Muscle layer of colon (tissue), 2 donors: ENCODE data around the gene RAI1.
A peak's percentile ranks its signal among the peaks of the same experiment; 100 is the strongest.
"Not testable (repeated sequence)": the region's sequence is repeated elsewhere in the genome, so short reads cannot be mapped to it uniquely, and the experiment has no call there.

Experiments
- H3K27ac ChIP-seq: one replicate; pipeline ENCODE4 v1.7.0; 2013; ENCODE audit warnings: low read depth, mild to moderate bottlenecking, low read length, moderate library complexity
- H3K27me3 ChIP-seq, 2 donors: one replicate each; pipeline ENCODE4 v1.7.0; 2013; ENCODE audit warnings: low read length in 2 of 2, mild to moderate bottlenecking in 2 of 2; ENCODE audit not compliant: insufficient read depth in 2 of 2, control insufficient read depth in 1 of 2
- H3K36me3 ChIP-seq: one replicate; pipeline ENCODE4 v1.7.0; 2013; ENCODE audit warnings: mild to moderate bottlenecking, low read length; ENCODE audit not compliant: insufficient read depth
- H3K4me1 ChIP-seq: one replicate; pipeline ENCODE4 v1.7.0; 2013; ENCODE audit warnings: mild to moderate bottlenecking, low read length; ENCODE audit not compliant: insufficient read depth
- H3K4me3 ChIP-seq, 2 donors: one replicate each; pipeline ENCODE4 v1.7.0; 2013; ENCODE audit warnings: low read length in 2 of 2, low read depth in 1 of 2, mild to moderate bottlenecking in 1 of 2, moderate library complexity in 1 of 2
- H3K9ac ChIP-seq: one replicate; pipeline ENCODE4 v1.7.0; 2013; ENCODE audit warnings: low read length
- H3K9me3 ChIP-seq: one replicate; pipeline ENCODE4 v1.7.0; 2013; ENCODE audit warnings: mild to moderate bottlenecking, low read length
- donor health status: abdominal sarcoma.
- donor health status: Adenocarcinoma of cecum.

The RAI1 gene

DNA sequence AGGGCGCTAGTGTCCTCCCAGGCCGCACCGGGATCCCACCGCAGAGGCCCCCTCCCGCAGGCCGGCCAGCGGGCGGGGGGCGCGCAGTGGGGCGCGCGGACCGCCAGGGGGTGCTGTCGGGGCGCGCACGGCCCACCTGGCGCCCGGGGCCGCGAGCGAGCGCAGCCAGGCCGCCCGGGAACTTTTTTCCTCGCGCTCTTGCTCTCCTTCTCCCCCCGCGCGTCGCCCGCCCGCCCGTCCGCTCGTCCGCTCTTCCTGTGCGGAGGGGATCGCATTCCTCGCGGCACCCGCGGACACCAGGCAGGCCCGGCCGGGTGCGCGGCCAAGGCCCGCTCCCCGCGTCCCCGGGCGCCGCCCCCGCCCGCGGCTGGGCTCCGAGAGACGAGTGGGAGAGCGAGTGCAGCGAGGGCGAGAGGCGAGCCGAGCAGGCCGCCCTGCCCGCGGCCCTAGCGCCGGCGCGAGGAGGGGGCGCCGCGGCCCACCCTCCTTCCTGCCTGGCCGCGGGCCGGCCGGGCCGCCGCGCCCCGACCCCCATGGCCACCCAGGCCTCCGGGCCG, at the start of gene RAI1:
TSS of gene RAI1 (plus strand) at position 272 of the 557 bp plus-strand sequence. CDS start 111,491 bp downstream, outside the sequence.
- Histone ChIP-seq H3K4me3 (peak within 1 kb of the TSS; percentile 66 to 71), H3K27me3 (no peaks in the 10 kb centered on the region), H3K4me1 (peaks cover 32% of the 10 kb centered on the region), H3K9me3 (no peaks in the 10 kb centered on the region), H3K9ac (no peak within 1 kb of the TSS), H3K27ac (peak within 1 kb of the TSS; percentile 83), H3K36me3 (no peaks in the 10 kb centered on the region)

DNA sequence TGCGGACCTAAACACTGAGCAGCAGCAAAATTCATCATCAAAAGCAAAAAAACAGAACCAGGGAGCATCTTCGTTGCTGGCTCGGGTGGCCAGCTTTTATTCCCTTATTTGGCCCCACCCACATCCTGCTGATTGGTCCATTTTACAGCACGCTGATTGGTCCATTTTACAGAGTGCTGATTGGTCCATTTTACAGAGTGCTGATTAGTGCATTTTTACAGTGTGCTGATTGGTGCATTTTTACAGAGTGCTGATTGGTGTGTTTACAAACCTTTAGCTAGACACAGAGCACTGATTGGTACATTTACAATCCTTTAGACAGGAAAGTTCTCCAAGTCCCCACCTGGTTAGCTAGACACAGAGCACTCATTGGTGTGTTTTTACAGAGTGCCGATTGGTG, 48.6 kb upstream of the RAI1 start:
- H3K36me3 ChIP-seq, H3K4me1 ChIP-seq, H3K9me3 ChIP-seq, H3K27ac ChIP-seq, H3K27me3 ChIP-seq, H3K4me3 ChIP-seq, H3K9ac ChIP-seq: not testable (repeated sequence)

DNA sequence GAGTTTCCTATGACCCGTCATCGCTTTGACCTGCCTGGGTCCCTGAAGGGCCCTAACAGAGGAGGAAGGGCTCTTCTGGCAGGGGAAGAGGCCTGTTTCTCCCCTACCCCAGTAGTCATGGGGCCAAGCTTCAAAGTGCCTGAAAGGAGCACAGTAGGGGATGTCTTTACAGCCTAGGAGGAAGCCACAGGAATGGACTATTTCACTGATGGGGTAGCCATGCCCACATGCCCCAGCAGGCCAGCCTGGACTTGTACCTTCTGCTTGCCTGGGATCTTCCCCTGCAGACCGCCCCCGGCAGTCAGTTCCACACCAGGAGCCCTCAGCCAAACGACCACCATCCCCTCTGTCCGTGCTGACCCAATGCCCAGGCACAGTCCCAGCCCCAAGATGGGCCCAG, 47.9 kb upstream of the RAI1 start:
- no peak overlapping the region for H3K9ac ChIP-seq
- H3K4me1 ChIP-seq, result no peaks in the 10 kb centered on the region
- no peaks in the 10 kb centered on the region for H3K9me3 ChIP-seq
- no peak overlapping the region for H3K4me3 ChIP-seq
- H3K27ac ChIP-seq, result no peak overlapping the region
- H3K36me3 ChIP-seq, result no peaks in the 10 kb centered on the region
- H3K27me3 ChIP-seq, result no peaks in the 10 kb centered on the region

GRCh38 chr17:17635126-17635525, 46.1 kb upstream of the RAI1 start:
- H3K9ac ChIP-seq, result no peak overlapping the region
- no peaks in the 10 kb centered on the region for H3K36me3 ChIP-seq
- no peaks in the 10 kb centered on the region for H3K27me3 ChIP-seq
- H3K9me3 ChIP-seq, result no peaks in the 10 kb centered on the region
- H3K4me3 ChIP-seq, result no peak overlapping the region
- no peaks in the 10 kb centered on the region for H3K4me1 ChIP-seq
- H3K27ac ChIP-seq, result no peak overlapping the region

DNA sequence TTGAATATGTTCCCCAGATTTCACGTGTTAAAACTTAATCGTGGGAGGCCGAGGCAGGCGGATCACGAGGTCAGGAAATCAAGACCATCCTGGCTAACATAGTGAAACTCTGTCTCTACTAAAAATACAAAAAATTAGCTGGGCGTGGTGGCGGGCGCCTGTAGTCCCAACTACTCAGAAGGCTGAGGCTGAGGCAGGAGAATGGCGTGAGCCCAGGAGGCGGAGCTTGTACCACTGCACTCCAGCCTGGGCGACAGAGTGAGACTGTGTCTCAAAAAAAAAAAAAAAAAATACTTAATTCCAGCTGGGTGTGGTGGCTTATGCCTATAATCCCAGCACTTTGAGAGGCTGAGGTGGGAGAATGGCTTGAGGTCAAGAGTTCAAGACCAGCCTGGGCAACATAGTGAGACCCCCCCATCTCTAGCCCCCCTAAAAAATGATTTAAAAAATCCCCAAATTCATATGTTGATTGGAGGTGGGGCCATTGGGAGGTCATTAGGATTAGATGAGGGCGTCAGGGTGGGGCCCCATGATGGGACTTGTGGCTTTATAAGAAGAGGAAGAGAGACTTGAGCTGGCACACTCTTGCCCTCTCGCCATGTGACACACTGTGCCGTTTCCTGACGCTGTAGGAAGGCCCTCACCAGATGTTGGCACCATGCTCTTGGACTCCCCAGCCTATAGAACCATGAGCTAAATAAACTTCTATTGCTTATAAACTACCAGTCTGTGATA, 45.6 kb upstream of the RAI1 start:
- not testable (repeated sequence) for H3K9ac ChIP-seq, H3K27me3 ChIP-seq, H3K4me3 ChIP-seq, H3K9me3 ChIP-seq, H3K36me3 ChIP-seq, H3K27ac ChIP-seq, H3K4me1 ChIP-seq

DNA sequence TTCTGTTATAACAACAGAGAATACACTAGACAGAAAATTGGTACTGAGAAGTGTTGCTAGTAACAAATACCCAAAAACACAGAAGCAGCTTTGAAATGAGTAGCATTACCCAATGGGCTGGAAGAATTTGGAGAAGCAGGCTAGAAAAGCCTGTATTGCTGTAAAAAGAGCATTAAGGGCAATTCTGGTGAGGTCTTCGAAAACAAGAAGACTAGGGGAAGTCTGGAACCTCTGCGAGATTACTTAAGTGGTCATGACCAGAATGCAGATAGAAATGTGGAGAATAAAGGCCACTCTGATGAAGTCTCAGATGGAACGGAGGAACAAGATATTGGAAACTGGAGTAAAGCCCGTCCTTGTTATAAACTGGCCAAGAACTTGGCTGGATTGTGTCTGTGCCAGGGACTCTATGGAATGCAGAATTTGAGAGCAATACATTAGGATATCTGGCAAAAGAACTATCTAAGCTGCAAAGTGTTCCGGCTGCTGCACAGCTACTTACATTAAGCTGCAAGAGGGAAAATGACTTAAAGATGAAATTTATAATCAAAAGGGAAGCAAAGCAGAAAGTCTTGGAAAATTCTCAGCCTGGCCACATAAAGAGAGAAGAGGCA, 44.9 kb upstream of the RAI1 start:
- no peaks in the 10 kb centered on the region for H3K4me1 ChIP-seq
- H3K27ac ChIP-seq, result no peak overlapping the region

DNA sequence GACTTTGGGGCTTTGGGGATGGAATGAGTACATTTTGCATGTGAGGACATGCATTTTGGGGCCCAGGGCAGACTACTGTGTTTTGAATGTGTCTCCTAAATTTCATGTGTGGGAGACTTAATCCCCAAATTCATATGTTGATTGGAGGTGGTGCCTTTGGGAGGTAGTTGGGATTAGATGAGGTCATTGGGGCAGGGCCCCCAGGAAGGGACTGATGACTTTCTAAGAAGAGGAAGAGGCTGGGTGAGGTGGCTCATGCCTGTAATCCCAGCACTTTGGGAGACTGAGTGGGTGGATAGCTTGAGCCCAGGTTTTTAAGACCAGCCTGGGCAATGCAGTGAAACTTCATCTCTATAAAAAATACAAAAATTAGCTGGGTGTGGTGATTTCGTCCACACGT, 42.8 kb upstream of the RAI1 start:
- Histone ChIP-seq H3K27ac (no peak overlapping the region), H3K9me3 (no peaks in the 10 kb centered on the region), H3K36me3 (no peaks in the 10 kb centered on the region), H3K4me1 (no peaks in the 10 kb centered on the region), H3K27me3 (no peaks in the 10 kb centered on the region), H3K4me3 (no peak overlapping the region), H3K9ac (no peak overlapping the region)

More for the DNA sequence above, 44.9 kb upstream of the RAI1 start:
- Histone ChIP-seq H3K36me3 (no peaks in the 10 kb centered on the region), H3K9ac (no peak overlapping the region), H3K4me3 (no peak overlapping the region), H3K27me3 (no peaks in the 10 kb centered on the region), H3K9me3 (no peaks in the 10 kb centered on the region)

GRCh38 chr17:17639661-17640270, 41.5 kb upstream of the RAI1 start:
- not testable (repeated sequence) for H3K27me3 ChIP-seq, H3K4me3 ChIP-seq, H3K36me3 ChIP-seq, H3K9me3 ChIP-seq, H3K9ac ChIP-seq, H3K27ac ChIP-seq, H3K4me1 ChIP-seq

DNA sequence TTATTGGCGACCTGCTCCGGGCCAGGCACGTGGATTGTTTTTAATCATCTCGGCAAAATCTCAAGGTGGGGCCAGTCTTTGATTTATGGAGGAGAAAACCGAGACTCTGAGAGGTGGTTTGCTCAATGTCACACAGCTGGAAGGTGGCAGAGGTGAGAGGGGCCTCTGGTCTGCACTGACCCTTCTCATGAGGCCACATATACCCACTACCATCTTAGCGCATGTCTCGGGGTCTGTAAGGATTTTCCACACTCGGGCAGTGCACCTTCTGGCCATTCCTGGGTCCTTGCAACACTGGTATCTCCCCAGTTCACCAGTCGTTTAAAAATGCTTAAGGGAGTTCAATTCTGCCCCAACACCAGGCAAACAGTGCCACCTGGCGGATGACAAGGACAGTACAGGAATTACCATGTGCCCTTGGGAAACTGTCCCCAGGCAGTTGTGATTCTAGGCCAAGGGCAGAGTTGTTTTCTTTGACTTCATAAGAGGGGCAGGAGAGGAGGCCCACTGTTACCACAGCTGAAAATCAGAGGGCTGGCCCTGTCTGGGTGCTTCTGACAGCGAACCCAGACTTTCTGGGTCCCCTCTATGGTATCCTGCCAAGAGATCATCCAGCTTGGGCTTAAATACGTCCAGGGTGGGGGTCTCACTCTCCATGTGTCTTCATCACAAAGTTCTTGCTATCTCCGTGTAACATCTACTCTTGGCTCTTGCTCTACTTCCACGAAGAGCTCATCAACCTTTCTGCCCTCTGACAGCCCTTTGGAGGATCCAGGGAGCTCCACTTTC, 39.4 kb upstream of the RAI1 start:
- Histone ChIP-seq H3K4me1 (no peaks in the 10 kb centered on the region), H3K9ac (no peak overlapping the region), H3K9me3 (no peaks in the 10 kb centered on the region), H3K27ac (no peak overlapping the region), H3K36me3 (no peaks in the 10 kb centered on the region), H3K4me3 (no peak overlapping the region), H3K27me3 (no peaks in the 10 kb centered on the region)

DNA sequence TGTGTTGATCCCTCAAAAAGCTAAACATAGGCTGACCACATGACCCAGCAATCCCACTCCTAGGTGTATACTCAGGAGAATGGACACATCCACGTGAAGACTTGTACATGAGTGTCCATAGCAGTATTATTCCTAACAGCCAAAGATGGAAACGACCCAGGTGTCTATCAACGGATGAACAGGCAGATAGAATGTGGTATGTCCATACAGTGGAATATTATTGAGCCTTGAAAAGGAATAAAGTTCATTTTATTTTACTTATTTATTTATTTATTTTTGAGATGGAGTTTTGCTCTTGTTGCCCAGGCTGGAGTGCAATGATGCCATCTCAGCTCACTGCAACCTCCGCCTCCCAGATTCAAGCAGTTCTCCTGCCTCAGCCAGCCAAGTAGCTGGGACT, 36.1 kb upstream of the RAI1 start:
- not testable (repeated sequence) for H3K9me3 ChIP-seq, H3K27ac ChIP-seq, H3K4me1 ChIP-seq, H3K27me3 ChIP-seq, H3K9ac ChIP-seq, H3K36me3 ChIP-seq, H3K4me3 ChIP-seq

DNA sequence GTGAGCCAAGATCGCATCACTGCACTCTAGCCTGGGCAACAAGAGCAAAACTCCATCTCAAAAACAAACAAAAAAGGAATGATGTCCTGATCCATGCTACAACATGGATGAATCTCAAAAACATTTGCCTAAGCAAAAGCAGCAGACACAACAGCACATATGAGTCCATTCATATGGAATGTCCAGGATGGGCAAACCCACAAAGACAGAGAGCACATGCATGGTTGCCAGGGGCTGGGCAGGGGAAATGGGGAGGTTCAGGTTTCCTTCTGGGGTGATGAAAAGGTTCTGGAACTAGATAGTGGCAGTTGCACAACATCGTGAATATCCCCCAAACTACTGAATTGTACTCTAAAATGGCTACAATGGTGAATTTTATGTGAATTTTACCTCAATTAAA, 35.3 kb upstream of the RAI1 start:
- no peaks in the 10 kb centered on the region for H3K4me1 ChIP-seq
- no peaks in the 10 kb centered on the region for H3K9me3 ChIP-seq
- H3K4me3 ChIP-seq, result no peak overlapping the region
- H3K36me3 ChIP-seq, result no peaks in the 10 kb centered on the region
- H3K9ac ChIP-seq, result no peak overlapping the region
- no peak overlapping the region for H3K27ac ChIP-seq
- no peaks in the 10 kb centered on the region for H3K27me3 ChIP-seq
